WTC11 (cell line): Measurements from ENCODE around the gene IDH3B. TPM values are rescaled to one million over a fixed set of nuclear protein-coding genes. Genes with fewer than 3 reads are reported as not detected.

Source experiments
- ATAC-seq: fragments of 200-7000 bp; cut with Tn5 transposase; 2 replicates; pipeline ENCODE4 v1.10.0; 2021; ENCODE audit warnings: mild to moderate bottlenecking, moderate library complexity
- CTCF ChIA-PET: fragments of 300-600 bp; sonication (Branson Sonifier 250); formaldehyde crosslinking; loops from one replicate; lab custom pipeline; 2021; ENCODE audit warnings: antibody characterized with exemption; lab: Charles Lee
- POLR2A ChIA-PET: fragments of 350-600 bp; sonication (Branson Sonifier 250); formaldehyde crosslinking; loops from one replicate; lab custom pipeline; 2021; ENCODE audit warnings: antibody characterized with exemption; lab: Charles Lee
- DNase-seq: peaks from one replicate; pipeline ENCODE4 v3.0.0; 2021; ENCODE audit warnings: low spot score
- H3K27ac Mint-ChIP-seq: 2 replicates; pipeline ENCODE4 v1.8.0; 2021; ENCODE audit warnings: mixed read lengths
- H3K27me3 Mint-ChIP-seq: 2 replicates; pipeline ENCODE4 v1.8.0; 2021; ENCODE audit warnings: low read depth, mild to moderate bottlenecking, moderate library complexity, mixed read lengths
- H3K36me3 Mint-ChIP-seq: 2 replicates; pipeline ENCODE4 v1.8.0; 2021; ENCODE audit warnings: mixed read lengths
- H3K4me1 Mint-ChIP-seq: 2 replicates; pipeline ENCODE4 v1.8.0; 2022; ENCODE audit warnings: mixed read lengths
- H3K4me3 Mint-ChIP-seq: 2 replicates; pipeline ENCODE4 v1.8.0; 2021; ENCODE audit warnings: mild to moderate bottlenecking, moderate library complexity, mixed read lengths
- H3K9me3 Mint-ChIP-seq: 2 replicates; pipeline ENCODE4 v1.8.0; 2021; ENCODE audit warnings: mixed read lengths
- ARID4B ChIP-seq: sonication (generic); formaldehyde crosslinking; IDR thresholded peaks from 2 replicates; pipeline ENCODE4 v1.8.0; 2023; ENCODE audit warnings: missing genetic modification reagents, mild to moderate bottlenecking, borderline replicate concordance
- E2F1 ChIP-seq: sonication (generic); formaldehyde crosslinking; IDR thresholded peaks from 2 replicates; pipeline ENCODE4 v1.8.0; 2022; ENCODE audit warnings: mild to moderate bottlenecking, missing genetic modification reagents
- E2F4 ChIP-seq: sonication (generic); formaldehyde crosslinking; IDR thresholded peaks from 2 replicates; pipeline ENCODE4 v1.8.1; 2022; ENCODE audit warnings: low read depth, mild to moderate bottlenecking, moderate library complexity, missing genetic modification reagents, borderline replicate concordance
- ESRRA ChIP-seq: sonication (generic); formaldehyde crosslinking; IDR thresholded peaks from 2 replicates; pipeline ENCODE4 v1.8.1; 2022; ENCODE audit warnings: mild to moderate bottlenecking, missing genetic modification reagents, borderline replicate concordance
- FOXJ3 ChIP-seq: sonication (generic); formaldehyde crosslinking; IDR thresholded peaks from 2 replicates; pipeline ENCODE4 v1.9.0; 2021; ENCODE audit warnings: missing genetic modification reagents, mild to moderate bottlenecking, borderline replicate concordance
- FOXP1 ChIP-seq: sonication (generic); formaldehyde crosslinking; IDR thresholded peaks from 2 replicates; pipeline ENCODE4 v1.8.0; 2022; ENCODE audit warnings: missing genetic modification reagents, mild to moderate bottlenecking, moderate library complexity, borderline replicate concordance
- HMGXB4 ChIP-seq: sonication (generic); formaldehyde crosslinking; IDR thresholded peaks from 2 replicates; pipeline ENCODE4 v1.8.1; 2023; ENCODE audit warnings: mild to moderate bottlenecking, moderate library complexity, missing genetic modification reagents
- MXD4 ChIP-seq: fragments of 250-450 bp; sonication (Bioruptor Pico); IDR thresholded peaks from 2 replicates; pipeline ENCODE4 v1.8.0; 2021; ENCODE audit warnings: mild to moderate bottlenecking, moderate library complexity, borderline replicate concordance
- MYBL2 ChIP-seq: sonication (generic); formaldehyde crosslinking; IDR thresholded peaks from 2 replicates; pipeline ENCODE4 v1.8.1; 2023; ENCODE audit warnings: mild to moderate bottlenecking, moderate library complexity, missing genetic modification reagents
- NR1H2 ChIP-seq: sonication (generic); formaldehyde crosslinking; IDR thresholded peaks from 2 replicates; pipeline ENCODE4 v1.9.0; 2021; ENCODE audit warnings: mild to moderate bottlenecking, moderate library complexity, missing genetic modification reagents
- RELA ChIP-seq: sonication (generic); formaldehyde crosslinking; IDR thresholded peaks from 2 replicates; pipeline ENCODE4 v1.8.1; 2022; ENCODE audit warnings: missing genetic modification reagents, mild to moderate bottlenecking, borderline replicate concordance
- TCF7 ChIP-seq: sonication (generic); formaldehyde crosslinking; IDR thresholded peaks from 2 replicates; pipeline ENCODE4 v1.8.0; 2022; ENCODE audit warnings: mild to moderate bottlenecking, low read depth, missing genetic modification reagents, moderate library complexity
- TEAD1 ChIP-seq: sonication (generic); formaldehyde crosslinking; IDR thresholded peaks from 2 replicates; pipeline ENCODE4 v1.8.0; 2022; ENCODE audit warnings: mild to moderate bottlenecking, missing genetic modification reagents
- ZBTB43 ChIP-seq: sonication (generic); formaldehyde crosslinking; IDR thresholded peaks from 2 replicates; pipeline ENCODE4 v1.8.1; 2023; ENCODE audit warnings: mild to moderate bottlenecking, missing genetic modification reagents
- ZNF317 ChIP-seq: sonication (generic); formaldehyde crosslinking; IDR thresholded peaks from 2 replicates; pipeline ENCODE4 v1.8.1; 2023; ENCODE audit warnings: low read depth, mild to moderate bottlenecking, moderate library complexity, missing genetic modification reagents, borderline replicate concordance
- ZNF423 ChIP-seq: fragments of 250-450 bp; sonication (Bioruptor Pico); IDR thresholded peaks from 2 replicates; pipeline ENCODE4 v2.1.2; 2022; ENCODE audit warnings: mild to moderate bottlenecking, moderate library complexity
- total RNA-seq: library from RNA; stranded (reverse); gene quantifications from 3 replicates; pipeline ENCODE4 v1.2.3, GENCODE V29; 2021

IDH3B gene
- total RNA-seq, 1 experiment from 2014 or later: 136 TPM

GRCh38 chr20:2707353-2708072, 43.5 kb upstream of the IDH3B start (continued):
- no peak for TF ChIP-seq ARID4B
- no peak for TF ChIP-seq E2F4 (CRISPR knock-in tag)
- no peak for TF ChIP-seq ZNF423 (CRISPR knock-in tag)
- no peak for TF ChIP-seq FOXP1
- TF ChIP-seq ESRRA (CRISPR knock-in tag): no peak
- no peak for TF ChIP-seq NR1H2 (CRISPR knock-in tag)
- no peak for TF ChIP-seq ZBTB43 (CRISPR knock-in tag)
- TF ChIP-seq ZNF317 (CRISPR knock-in tag): no peak

- H3K4me3 Mint-ChIP-seq: no peak overlapping the region
- ChIA-PET CTCF (interaction anchor here (0.6 to 1.9 kb wide), 4 partner anchors 13 to 145 kb away, joined by 3 to 10 read pairs (median 5); no protein-coding TSS in a partner anchor), POLR2A (no interaction called here)
- peaks cover 30% of the 10 kb centered on the region for H3K4me1 Mint-ChIP-seq
- no peak for ATAC-seq
- DNase-seq: no peak
- TF ChIP-seq TCF7 (CRISPR knock-in tag) (no peak), E2F1 (no peak), RELA (CRISPR knock-in tag) (no peak), TEAD1 (no peak), ARID4B (no peak), HMGXB4 (CRISPR knock-in tag) (no peak), MXD4 (CRISPR knock-in tag) (no peak), FOXJ3 (CRISPR knock-in tag) (no peak), MYBL2 (CRISPR knock-in tag) (no peak)
- H3K27me3 Mint-ChIP-seq: peaks cover 46% of the 10 kb centered on the region
- no peaks in the 10 kb centered on the region for H3K36me3 Mint-ChIP-seq
- H3K9me3 Mint-ChIP-seq: no peaks in the 10 kb centered on the region
- H3K27ac Mint-ChIP-seq: no peak overlapping the region
Measured at GRCh38 chr20:2706688-2707352, 42.8 kb upstream of the IDH3B start.
